ENCODE results near the gene PLXNA4.
A peak's percentile ranks its signal among the peaks of the same experiment; 100 is the strongest.

The PLXNA4 gene

DNA sequence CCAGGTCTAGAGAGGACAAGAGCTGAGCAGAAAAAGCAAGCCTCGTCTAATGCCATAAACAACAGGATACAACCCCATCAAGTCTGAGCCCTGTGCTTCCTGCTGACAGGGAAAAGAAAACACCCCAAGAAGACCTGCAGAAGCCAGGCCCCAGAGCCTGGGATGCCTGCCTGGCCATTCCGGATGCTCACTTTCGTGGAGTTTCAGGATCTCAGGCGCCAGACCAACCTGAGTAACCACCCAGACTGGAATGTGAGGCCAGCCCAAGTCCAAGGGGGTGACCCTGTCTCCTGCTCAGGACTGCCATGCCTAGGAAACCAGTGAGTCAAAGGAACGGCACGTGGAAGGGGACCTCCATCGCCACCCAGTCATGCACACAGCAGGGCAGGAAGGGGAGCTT is 74.3 kb downstream of the PLXNA4 start:
- DNase-seq (ENCODE audit: low spot score) = no peak

DNA sequence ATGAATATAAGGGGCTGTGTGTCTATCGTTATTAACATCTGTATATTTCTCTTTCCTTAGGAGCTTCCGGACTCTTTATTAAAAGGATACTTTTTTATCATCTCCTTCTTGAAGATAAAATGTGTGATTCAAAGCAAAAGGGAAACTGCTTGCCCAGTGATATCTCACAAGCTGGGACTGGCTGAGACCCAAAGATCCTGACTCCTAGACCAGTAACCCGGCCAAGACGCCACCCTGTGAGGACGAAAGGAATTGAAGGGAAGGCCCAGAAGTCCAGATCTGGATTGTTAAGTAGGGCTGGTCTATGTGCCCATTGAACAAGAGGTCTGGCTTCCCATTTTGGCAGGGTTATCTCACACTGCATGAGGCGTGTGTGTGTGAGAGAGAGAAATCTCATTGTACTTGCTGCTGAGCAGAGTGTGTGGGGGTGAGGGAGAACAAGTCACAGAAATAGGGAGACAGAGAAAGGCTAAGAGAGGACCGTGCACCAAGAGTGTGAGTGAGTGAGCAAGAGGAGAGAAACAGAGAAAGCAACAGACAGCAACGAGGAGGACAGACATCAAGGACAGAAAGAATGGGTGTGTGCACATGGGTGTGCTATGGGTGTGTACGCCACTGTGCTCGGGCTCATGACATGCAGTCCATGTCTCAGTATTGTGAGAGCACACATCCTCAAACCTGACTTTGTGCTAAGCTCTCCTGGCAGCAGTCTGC is 75.4 kb downstream of the PLXNA4 start:
- no peak for DNase-seq (ENCODE audit: low spot score)

GRCh38 chr7:132499487-132499886 is 76.8 kb downstream of the PLXNA4 start:
- DNase-seq (ENCODE audit: low spot score) = no peak

GRCh38 chr7:132499065-132499464 is 77.2 kb downstream of the PLXNA4 start:
- DNase-seq (ENCODE audit: low spot score) = no peak

DNA sequence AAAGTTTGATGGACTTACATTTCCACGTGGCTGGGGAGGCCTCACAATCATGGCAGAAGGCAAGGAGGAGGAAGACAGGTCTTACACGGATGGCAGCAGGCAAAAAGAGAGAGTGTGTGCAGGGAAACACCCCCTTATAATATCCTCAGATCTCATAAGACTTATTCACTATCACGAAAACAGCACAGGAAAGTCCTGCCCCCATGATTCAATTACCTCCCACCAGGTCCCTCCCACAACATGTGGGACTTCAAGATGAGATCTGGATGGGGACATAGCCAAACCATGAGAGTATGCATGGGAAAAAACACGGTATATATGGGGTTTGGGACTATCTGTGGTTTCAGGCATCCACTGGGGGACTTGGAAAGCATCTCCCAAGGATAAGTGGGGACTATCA is 78.0 kb downstream of the PLXNA4 start:
- DNase-seq (ENCODE audit: low spot score) = no peak

DNA sequence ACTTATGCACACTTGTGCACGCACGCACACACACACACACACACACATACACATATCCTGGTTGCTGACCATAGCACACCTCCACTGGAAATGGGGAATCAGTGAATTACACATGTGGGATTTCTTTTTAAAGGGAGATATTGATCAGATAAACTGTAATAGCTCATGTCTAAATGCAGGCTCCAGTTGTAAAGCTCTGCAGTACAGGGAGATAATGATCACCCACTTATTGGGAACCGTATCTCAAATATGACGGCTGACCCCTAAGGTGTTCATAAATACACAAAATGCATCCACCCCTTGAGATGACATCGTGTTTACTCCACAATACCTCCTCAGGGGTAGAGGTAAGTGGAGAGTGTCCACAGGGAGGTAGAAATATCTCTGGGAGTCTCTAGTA is 79.2 kb downstream of the PLXNA4 start:
- DNase-seq (ENCODE audit: low spot score) = no peak

- no peak for DNase-seq (ENCODE audit: low spot score)
Observed at GRCh38 chr7:132495936-132496335, 80.3 kb downstream of the PLXNA4 start.

DNA sequence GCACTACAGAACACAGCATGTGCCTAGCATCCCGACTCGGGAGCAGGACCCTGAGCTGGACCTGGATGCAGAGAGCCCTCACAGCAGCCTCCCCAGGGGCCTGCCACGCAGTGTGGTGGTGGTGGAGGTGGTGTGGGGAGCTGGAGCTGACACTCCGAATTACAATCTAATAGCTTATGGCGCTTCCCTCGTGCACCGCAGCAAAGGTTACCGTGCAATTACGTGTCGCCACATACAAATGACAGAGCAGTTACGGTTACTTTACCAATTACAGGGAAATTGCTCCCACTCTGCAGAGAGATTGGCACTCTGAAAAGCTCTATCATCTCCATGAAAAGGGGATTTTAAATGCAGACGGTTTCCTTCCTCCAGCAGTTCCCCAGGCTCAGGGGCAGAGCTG is 81.8 kb downstream of the PLXNA4 start:
- no peak for DNase-seq (ENCODE audit: low spot score)

GRCh38 chr7:132492823-132493445 is 83.3 kb downstream of the PLXNA4 start:
- DNase-seq (ENCODE audit: low spot score) = no peak

GRCh38 chr7:132491391-132491945 is 84.8 kb downstream of the PLXNA4 start:
- no peak for DNase-seq (ENCODE audit: low spot score)

GRCh38 chr7:132490474-132490873 is 85.8 kb downstream of the PLXNA4 start:
- DNase-seq (ENCODE audit: low spot score) = no peak

DNA sequence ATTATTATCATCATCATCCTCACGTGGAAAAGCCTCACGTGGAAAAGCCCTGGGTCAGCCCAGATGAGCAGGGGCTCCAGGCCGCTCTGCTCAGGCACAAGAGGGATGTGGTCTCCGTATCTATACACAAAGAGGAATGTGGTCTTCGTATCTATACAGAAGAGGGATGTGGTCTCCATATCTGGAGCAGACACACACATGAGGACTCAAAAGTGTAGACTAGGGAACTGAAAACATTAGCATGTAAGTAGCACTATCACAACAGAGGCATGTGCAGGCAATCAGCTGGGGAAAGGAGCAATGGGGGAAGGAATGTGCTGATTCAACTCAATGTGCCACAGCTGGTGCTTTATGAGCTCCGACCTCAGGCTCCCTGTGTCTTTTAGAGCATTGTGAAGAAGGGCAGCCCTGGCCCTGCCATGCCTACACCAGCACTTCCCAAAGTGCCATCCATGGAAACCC is 86.5 kb downstream of the PLXNA4 start:
- DNase-seq (ENCODE audit: low spot score) = no peak

DNA sequence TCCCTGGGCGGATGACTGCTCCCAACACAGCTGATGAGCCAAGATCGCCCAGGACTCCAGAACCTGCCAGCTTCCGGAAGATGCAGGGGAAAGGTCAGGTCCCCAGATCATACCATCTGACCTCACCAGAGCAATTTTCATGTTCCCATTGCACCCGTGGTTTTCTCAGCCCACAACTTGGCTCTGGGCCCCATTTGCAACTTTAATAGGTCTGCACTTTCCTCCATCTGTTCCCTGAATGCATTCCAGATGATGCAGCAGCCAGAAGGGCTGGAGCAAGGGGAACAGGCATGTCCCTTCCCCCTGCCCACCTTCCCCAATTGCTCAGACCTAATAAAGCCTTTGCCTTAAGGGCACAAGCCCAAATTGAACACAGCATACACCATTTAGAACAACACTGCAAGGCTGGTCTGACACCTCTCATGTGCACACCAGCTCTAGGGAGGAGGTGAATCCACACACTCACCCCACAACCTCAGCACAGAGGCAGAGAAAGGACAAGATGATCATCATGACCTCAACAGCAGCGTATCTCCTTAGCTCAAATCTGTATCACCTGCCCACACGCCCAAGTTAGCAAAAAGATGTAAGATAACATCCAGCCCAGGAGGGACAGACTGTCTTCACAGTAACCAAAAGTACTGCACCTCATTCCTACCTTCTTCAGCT is 87.5 kb downstream of the PLXNA4 start:
- no peak for DNase-seq (ENCODE audit: low spot score)

- no peak for DNase-seq (ENCODE audit: low spot score)
Observed at GRCh38 chr7:132486274-132486610, 90.0 kb downstream of the PLXNA4 start.

DNA sequence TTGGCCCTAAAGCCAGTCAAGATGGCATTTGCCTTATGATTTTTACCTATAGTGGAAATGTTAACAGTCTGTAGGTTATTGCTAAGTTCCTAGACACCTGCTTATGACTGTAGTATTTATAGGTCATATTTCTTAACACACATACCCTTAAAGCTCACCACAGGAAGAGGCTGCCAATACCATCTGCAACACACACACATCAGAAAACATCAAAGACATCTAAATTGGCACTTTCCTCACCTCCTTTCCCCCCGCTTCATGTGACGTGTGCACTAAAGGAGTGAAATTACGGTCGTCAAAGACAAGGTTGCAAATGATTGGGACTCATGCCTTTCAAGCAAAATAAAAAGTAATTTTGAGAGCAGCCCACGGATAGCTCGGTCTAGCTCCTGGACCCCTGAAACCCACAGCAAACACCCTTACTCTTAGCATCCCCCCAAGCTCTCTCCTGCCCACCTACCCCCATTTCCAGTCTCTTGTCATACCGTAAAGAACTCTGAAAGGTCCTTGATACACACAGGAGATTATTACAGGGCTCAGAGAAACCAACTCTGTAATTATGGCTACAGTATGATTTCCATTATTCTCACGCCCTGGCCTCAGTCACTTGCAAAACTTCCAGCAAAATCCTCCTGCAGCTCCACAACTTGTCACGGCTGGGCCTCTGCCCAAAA is 90.5 kb downstream of the PLXNA4 start:
- DNase-seq (ENCODE audit: low spot score) = peak; percentile 67

DNA sequence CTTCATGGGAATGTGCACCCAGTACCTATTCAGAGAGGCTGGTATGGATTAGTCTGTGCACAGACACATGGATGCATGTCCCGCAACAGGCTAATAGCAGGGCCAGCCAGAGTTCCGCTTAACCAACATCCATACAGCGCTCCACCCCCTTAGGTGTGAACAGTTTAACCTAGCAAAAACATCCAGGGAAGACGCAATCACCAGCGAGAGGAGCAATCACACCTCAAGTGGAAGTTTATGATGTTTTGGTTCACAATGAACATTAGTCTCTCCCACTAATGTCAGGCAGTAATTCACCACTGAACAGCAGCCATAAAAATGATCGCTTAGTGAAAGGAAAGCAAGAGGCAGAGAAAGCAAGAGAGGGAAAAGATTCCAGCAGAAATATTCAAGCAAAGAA is 91.1 kb downstream of the PLXNA4 start:
- no peak for DNase-seq (ENCODE audit: low spot score)

DNA sequence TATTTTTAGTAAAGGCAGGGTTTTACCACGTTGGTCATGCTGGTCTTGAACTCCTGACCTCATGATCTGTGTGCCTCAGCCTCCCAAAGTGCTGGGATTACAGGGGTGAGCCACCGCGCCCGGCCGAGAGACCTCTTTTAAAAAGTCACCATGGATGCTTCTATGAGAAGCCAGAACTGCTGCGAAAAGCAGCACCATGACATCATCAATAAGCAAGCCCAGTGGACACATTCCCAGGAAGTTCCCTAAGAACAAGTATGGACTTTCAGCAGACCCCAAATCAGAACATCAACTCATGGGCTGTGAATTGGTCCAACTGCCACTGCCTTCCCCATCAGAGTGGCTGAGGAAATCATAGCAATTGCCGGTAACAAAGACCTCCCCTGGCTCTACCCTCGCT is 93.4 kb downstream of the PLXNA4 start:
- no peak for DNase-seq (ENCODE audit: low spot score)

DNA sequence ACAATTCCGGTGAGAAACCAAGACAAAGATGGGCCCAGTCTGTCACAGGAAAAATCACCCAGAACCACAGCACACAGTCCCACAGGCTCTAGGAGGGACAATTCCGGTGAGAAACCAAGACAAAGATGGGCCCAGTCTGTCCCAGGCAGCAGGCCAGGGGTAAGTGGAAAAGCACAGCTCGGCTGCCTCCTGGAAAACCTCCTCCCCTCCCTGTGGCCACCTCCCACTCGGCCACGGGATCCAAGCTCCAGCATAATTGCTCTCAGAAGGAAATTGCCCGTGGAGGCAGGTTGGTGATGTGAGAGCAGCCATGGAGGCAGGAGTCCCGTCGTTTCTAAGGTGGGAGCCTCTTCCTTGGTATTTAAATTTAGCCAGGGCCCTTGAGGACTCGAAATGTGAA is 95.7 kb downstream of the PLXNA4 start:
- DNase-seq (ENCODE audit: low spot score) = no peak

DNA sequence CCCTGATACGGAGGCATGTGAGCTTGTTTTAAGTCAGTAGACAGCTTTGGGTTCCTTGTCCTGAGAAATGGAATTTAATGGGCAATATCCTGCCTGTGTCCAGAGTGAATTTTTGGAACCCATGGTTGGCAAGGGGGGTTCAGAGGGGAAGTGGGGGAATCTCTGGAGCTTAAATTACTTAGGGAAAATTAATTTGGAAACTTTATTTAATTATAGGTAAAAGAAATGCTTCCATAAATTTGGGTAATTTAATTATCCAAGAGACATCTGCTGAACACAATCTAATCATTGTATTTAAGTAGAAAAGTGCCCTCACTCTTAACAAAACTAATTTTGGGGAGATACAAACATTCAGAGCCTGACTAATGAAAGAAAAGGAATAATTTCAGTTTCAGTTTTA is 99.7 kb downstream of the PLXNA4 start:
- DNase-seq (ENCODE audit: low spot score) = no peak

GRCh38 chr7:132475669-132476116 is 100.6 kb downstream of the PLXNA4 start:
- no peak for DNase-seq (ENCODE audit: low spot score)

DNA sequence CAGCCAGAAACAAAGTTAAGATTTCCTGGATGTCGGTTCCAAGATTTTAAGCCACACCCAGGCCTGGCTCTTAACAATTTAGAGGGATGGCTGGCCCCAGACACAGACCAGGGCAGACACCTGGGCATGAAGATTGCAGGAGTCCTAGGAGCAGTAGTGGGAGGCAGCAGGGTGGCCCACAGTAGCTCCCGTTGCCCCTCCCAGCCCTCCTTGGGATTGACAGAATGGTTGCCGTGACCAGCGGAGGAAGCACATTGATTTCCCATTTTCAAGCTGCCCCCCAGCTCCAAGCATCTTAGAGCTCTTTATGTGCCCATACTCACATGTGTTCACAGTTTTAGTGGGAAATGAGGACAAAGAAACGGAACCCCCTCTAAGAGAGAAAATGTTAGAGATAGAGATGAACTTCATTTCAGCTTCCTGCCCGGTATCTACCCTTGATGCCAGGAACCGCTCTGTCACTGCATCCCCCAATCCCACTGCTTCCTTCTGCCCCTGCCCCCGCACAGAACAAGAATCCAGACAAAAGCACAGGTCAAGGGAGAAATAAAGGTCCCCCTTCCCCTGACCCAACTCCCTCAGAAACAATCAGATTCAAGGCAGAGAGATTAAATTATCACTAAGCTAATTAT is 101.1 kb downstream of the PLXNA4 start:
- DNase-seq (ENCODE audit: low spot score) = no peak
